Esophagus squamous epithelium (tissue), 4 donors: Measurements from ENCODE around the gene ACP4.

Experiments
- CTCF ChIP-seq, 6 experiments: fragments of 450-650 bp in 4 of 6; fragments of 200-600 bp in 2 of 6; sonication (generic) in 2 of 6; IDR thresholded peaks; one replicate each; pipeline ENCODE4 v1.5.1; 2016 to 2019; ENCODE audit warnings: antibody characterized with exemption in 6 of 6, mild to moderate bottlenecking in 4 of 6, moderate library complexity in 4 of 6
- POLR2A ChIP-seq, 4 donors: fragments of 450-650 bp; IDR thresholded peaks; one replicate each; pipeline ENCODE4 v1.6.1; 2017; ENCODE audit warnings: antibody characterized with exemption in 4 of 4, mild to moderate bottlenecking in 4 of 4, moderate library complexity in 3 of 4

- TF ChIP-seq POLR2A (IDR thresholded peaks at IDR 0.05) (no peak), CTCF (IDR thresholded peaks at IDR 0.05) (no peak)
Measured at GRCh38 chr19:50842130-50842529, 51.9 kb downstream of the ACP4 start.
